Upper lobe of left lung (tissue), 4 donors: Measurements from ENCODE around the gene MYOM1.
"Not testable (repeated sequence)": the region's sequence is repeated elsewhere in the genome, so short reads cannot be mapped to it uniquely, and the experiment has no call there.

Source experiments
- EP300 ChIP-seq, 4 donors: sonication (generic); formaldehyde crosslinking; IDR thresholded peaks; one replicate each; pipeline ENCODE4 v1.5.1; 2017; ENCODE audit warnings: antibody characterized with exemption in 4 of 4, control low read depth in 2 of 4
- POLR2A ChIP-seq, 4 donors: fragments of 450-650 bp; IDR thresholded peaks; one replicate each; pipeline ENCODE4 v1.5.1; 2016 to 2017; ENCODE audit warnings: antibody characterized with exemption in 4 of 4, mild to moderate bottlenecking in 2 of 4
- POLR2AphosphoS5 ChIP-seq, 2 donors: sonication (generic); formaldehyde crosslinking; IDR thresholded peaks; one replicate each; pipeline ENCODE4 v1.5.1; 2017; ENCODE audit warnings: antibody characterized with exemption in 2 of 2
- TF ChIP-seq, protein P1 (sequence below), 6 experiments: fragments of 450-650 bp in 4 of 6; fragments of 200-600 bp in 2 of 6; sonication (generic) in 2 of 6; IDR thresholded peaks; one replicate each; pipeline ENCODE4 v1.5.1; 2016 to 2019; ENCODE audit warnings: antibody characterized with exemption in 6 of 6

DNA sequence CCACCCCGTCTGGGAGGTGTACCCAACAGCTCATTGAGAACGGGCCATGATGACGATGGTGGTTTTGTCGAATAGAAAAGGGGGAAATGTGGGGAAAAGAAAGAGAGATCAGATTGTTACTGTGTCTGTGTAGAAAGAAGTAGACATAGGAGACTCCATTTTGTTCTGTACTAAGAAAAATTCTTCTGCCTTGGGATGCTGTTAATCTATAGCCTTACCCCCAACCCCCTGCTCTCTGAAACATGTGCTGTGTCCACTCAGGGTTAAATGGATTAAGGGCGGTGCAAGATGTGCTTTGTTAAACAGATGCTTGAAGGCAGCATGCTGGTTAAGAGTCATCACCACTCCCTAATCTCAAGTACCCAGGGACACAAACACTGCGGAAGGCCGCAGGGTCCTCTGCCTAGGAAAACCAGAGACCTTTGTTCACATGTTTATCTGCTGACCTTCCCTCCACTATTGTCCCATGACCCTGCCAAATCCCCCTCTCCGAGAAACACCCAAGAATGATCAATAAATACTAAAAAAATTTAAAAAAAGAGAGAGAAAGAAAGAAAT lies 169.8 kb downstream of the MYOM1 start:
- TF ChIP-seq, protein P1, sequence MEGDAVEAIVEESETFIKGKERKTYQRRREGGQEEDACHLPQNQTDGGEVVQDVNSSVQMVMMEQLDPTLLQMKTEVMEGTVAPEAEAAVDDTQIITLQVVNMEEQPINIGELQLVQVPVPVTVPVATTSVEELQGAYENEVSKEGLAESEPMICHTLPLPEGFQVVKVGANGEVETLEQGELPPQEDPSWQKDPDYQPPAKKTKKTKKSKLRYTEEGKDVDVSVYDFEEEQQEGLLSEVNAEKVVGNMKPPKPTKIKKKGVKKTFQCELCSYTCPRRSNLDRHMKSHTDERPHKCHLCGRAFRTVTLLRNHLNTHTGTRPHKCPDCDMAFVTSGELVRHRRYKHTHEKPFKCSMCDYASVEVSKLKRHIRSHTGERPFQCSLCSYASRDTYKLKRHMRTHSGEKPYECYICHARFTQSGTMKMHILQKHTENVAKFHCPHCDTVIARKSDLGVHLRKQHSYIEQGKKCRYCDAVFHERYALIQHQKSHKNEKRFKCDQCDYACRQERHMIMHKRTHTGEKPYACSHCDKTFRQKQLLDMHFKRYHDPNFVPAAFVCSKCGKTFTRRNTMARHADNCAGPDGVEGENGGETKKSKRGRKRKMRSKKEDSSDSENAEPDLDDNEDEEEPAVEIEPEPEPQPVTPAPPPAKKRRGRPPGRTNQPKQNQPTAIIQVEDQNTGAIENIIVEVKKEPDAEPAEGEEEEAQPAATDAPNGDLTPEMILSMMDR (IDR thresholded peaks at IDR 0.05) = not testable (repeated sequence)
- not testable (repeated sequence) for TF ChIP-seq POLR2A, EP300, POLR2AphosphoS5 (IDR thresholded peaks at IDR 0.05)
